CD4-positive, alpha-beta T cell (primary cell): ENCODE results near the gene HDAC7. TPM values are rescaled to one million over a fixed set of nuclear protein-coding genes. Genes with fewer than 3 reads are reported as not detected.

ENCODE experiments used
- ATAC-seq: fragments of 200-7000 bp; cut with Tn5 transposase; one replicate; pipeline ENCODE4 v1.10.0; 2022; ENCODE audit warnings: mild to moderate bottlenecking; ENCODE audit not compliant: poor library complexity
- CTCF ChIA-PET: fragments of 350-600 bp; sonication (Branson Sonifier 250); formaldehyde crosslinking; loops from one replicate; lab custom pipeline; 2021; ENCODE audit warnings: antibody characterized with exemption, inconsistent platforms; lab: Charles Lee
- POLR2A ChIA-PET: fragments of 350-600 bp; sonication (Branson Sonifier 250); formaldehyde crosslinking; loops from one replicate; lab custom pipeline; 2021; ENCODE audit warnings: antibody characterized with exemption, inconsistent platforms; lab: Charles Lee
- DNase-seq, 14 experiments: peaks; one replicate each; pipeline ENCODE4 v3.0.0-alpha.2; 2013 to 2020; ENCODE audit warnings: mixed read lengths in 2 of 14
- H3K27ac ChIP-seq, 2 donors: one replicate each; pipeline versions ENCODE4 v1.5.1 to v1.7.0; 2013; ENCODE audit warnings: low read length in 2 of 2, low read depth in 1 of 2, mild to moderate bottlenecking in 1 of 2
- H3K27me3 ChIP-seq, 2 experiments: 1 replicate in 1 of 2; 2 replicates in 1 of 2; pipeline versions ENCODE4 v1.6.1 to v1.7.0; 2013; ENCODE audit warnings: low read length in 2 of 2, control low read depth in 1 of 2, mild to moderate bottlenecking in 1 of 2, moderate library complexity in 1 of 2; ENCODE audit not compliant: insufficient read depth in 2 of 2, control insufficient read depth in 1 of 2
- H3K36me3 ChIP-seq: one replicate; pipeline ENCODE4 v1.6.1; 2013; ENCODE audit warnings: low read length, control low read depth; ENCODE audit not compliant: insufficient read depth
- H3K4me1 ChIP-seq: one replicate; pipeline ENCODE4 v1.6.1; 2013; ENCODE audit warnings: low read length, control low read depth; ENCODE audit not compliant: insufficient read depth
- H3K4me3 ChIP-seq: one replicate; pipeline ENCODE4 v1.5.1; 2013; ENCODE audit warnings: mild to moderate bottlenecking, low read length, moderate library complexity
- H3K9me3 ChIP-seq, 2 experiments: 1 replicate in 1 of 2; 2 replicates in 1 of 2; pipeline versions ENCODE4 v1.6.1 to v1.7.0; 2013; ENCODE audit warnings: low read length in 2 of 2, mild to moderate bottlenecking in 2 of 2, control low read depth in 1 of 2, moderate library complexity in 1 of 2; ENCODE audit not compliant: control insufficient read depth in 1 of 2, insufficient read depth in 1 of 2
- H3K27ac Mint-ChIP-seq: one replicate; pipeline ENCODE4 v1.8.0; 2020; ENCODE audit warnings: mixed read lengths
- H3K27me3 Mint-ChIP-seq: one replicate; pipeline ENCODE4 v1.8.0; 2021; ENCODE audit warnings: mixed read lengths
- H3K36me3 Mint-ChIP-seq: one replicate; pipeline ENCODE4 v1.8.0; 2021; ENCODE audit warnings: low read depth, mixed read lengths
- H3K4me1 Mint-ChIP-seq: one replicate; pipeline ENCODE4 v1.8.0; 2021; ENCODE audit warnings: low read depth, mixed read lengths
- H3K4me3 Mint-ChIP-seq: one replicate; pipeline ENCODE4 v1.8.0; 2020; ENCODE audit warnings: mild to moderate bottlenecking, mixed read lengths
- H3K9me3 Mint-ChIP-seq: one replicate; pipeline ENCODE4 v1.8.0; 2020; ENCODE audit warnings: mixed read lengths
- CTCF ChIP-seq: fragments of 200-600 bp; IDR thresholded peaks from one replicate; pipeline ENCODE4 v1.8.0; 2022; ENCODE audit warnings: antibody characterized with exemption, mild to moderate bottlenecking
- intact Hi-C, 2 experiments: fragments of 100-400 bp; cut with DNase I in 1 of 2; cut with micrococcal nuclease in 1 of 2; formaldehyde crosslinking; loops; one replicate each; pipeline versions ENCODE4 v1.15.1 to v1.9.0; 2023 to 2025; cut with DNase I, micrococcal nuclease
- total RNA-seq, 174 experiments: library from RNA in 2 of 174; stranded (reverse) in 2 of 174; gene quantifications; one replicate each; pipeline ENCODE4 v1.2.3 and lab custom pipeline; 2021 to 2026

HDAC7 gene
- total RNA-seq, 2 experiments from 2014 or later, result 116 to 122 TPM

GRCh38 chr12:47789141-47789540, 30.6 kb downstream of the HDAC7 start:
- H3K27ac Mint-ChIP-seq, result peak overlapping the region; percentile 53
- Histone ChIP-seq H3K27ac (no peak overlapping the region), H3K27me3 (no peaks in the 10 kb centered on the region), H3K9me3 (no peaks in the 10 kb centered on the region), H3K4me1 (no peaks in the 10 kb centered on the region), H3K4me3 (no peak overlapping the region), H3K36me3 (peaks cover 100% of the 10 kb centered on the region)
- H3K9me3 Mint-ChIP-seq, result no peaks in the 10 kb centered on the region
- ChIA-PET CTCF (interaction anchor here (1.5 to 1.6 kb wide), 2 partner anchors 16 to 48 kb away, joined by 3 to 5 read pairs; partner anchors contain the start of gene SLC48A1), POLR2A (interaction anchor here (1.0 to 1.6 kb wide), 3 partner anchors 19 to 50 kb away, joined by 3 read pairs; no protein-coding TSS in a partner anchor)
- DNase-seq (no peak), ATAC-seq (no peak)
- TF ChIP-seq CTCF, result no peak
- H3K4me1 Mint-ChIP-seq, result no peaks in the 10 kb centered on the region
- intact Hi-C loops, result no loop called here
- no peak overlapping the region for H3K4me3 Mint-ChIP-seq
- H3K27me3 Mint-ChIP-seq, result no peaks in the 10 kb centered on the region
- H3K36me3 Mint-ChIP-seq, result peaks cover 91% of the 10 kb centered on the region

- no peak overlapping the region for H3K27ac ChIP-seq
- Mint-ChIP-seq H3K27me3 (no peaks in the 10 kb centered on the region), H3K4me3 (no peak overlapping the region), H3K4me1 (no peaks in the 10 kb centered on the region), H3K9me3 (no peaks in the 10 kb centered on the region), H3K36me3 (peaks cover 90% of the 10 kb centered on the region), H3K27ac (peak overlapping the region; percentile 53)
- ATAC-seq, result no peak
- H3K9me3 ChIP-seq, result no peaks in the 10 kb centered on the region
- intact Hi-C loops, result no loop called here
- ChIA-PET POLR2A (interaction anchor here (0.7 to 1.0 kb wide), 2 partner anchors 10 to 25 kb away, joined by 3 read pairs; no protein-coding TSS in a partner anchor), CTCF (interaction anchor here (1.5 to 3.3 kb wide), 3 partner anchors 15 to 51 kb away, joined by 3 to 10 read pairs (median 5); partner anchors contain the start of gene SLC48A1)
- DNase-seq, result no peak
- no peak overlapping the region for H3K4me3 ChIP-seq
- no peaks in the 10 kb centered on the region for H3K4me1 ChIP-seq
- H3K36me3 ChIP-seq, result peaks cover 93% of the 10 kb centered on the region
- no peak for TF ChIP-seq CTCF
- no peaks in the 10 kb centered on the region for H3K27me3 ChIP-seq
Observed at GRCh38 chr12:47787596-47788319, 31.9 kb downstream of the HDAC7 start.

GRCh38 chr12:47786662-47787280, 32.9 kb downstream of the HDAC7 start:
- ATAC-seq (no peak), DNase-seq (no peak)
- H3K27ac ChIP-seq, result no peak overlapping the region
- H3K4me3 ChIP-seq, result no peak overlapping the region
- Mint-ChIP-seq H3K27ac (peak overlapping the region; percentile 7), H3K27me3 (no peaks in the 10 kb centered on the region), H3K4me3 (no peak overlapping the region), H3K9me3 (no peaks in the 10 kb centered on the region), H3K4me1 (no peaks in the 10 kb centered on the region), H3K36me3 (peaks cover 84% of the 10 kb centered on the region)
- H3K9me3 ChIP-seq, result no peaks in the 10 kb centered on the region
- ChIA-PET CTCF (interaction anchor here (3.3 kb wide), 1 partner anchor 52 kb away, joined by 10 read pairs; no protein-coding TSS in a partner anchor), POLR2A (interaction anchor here (0.8 to 1.0 kb wide), 2 partner anchors 26 to 46 kb away, joined by 3 read pairs; no protein-coding TSS in a partner anchor)
- H3K4me1 ChIP-seq, result no peaks in the 10 kb centered on the region
- intact Hi-C loops, result no loop called here
- no peak for TF ChIP-seq CTCF
- H3K27me3 ChIP-seq, result no peaks in the 10 kb centered on the region
- peaks cover 90% of the 10 kb centered on the region for H3K36me3 ChIP-seq
